AG04449 (cell line): ENCODE data around the gene EXD3.

Experiments used
- CTCF ChIA-PET: fragments of 350-600 bp; formaldehyde crosslinking; extraction: SDS; loops from one replicate; lab custom pipeline; 2021; ENCODE audit warnings: antibody characterized with exemption; lab: Yijun Ruan, JAX
- POLR2A ChIA-PET: fragments of 400-600, 350-600 bp; formaldehyde crosslinking; extraction: SDS; loops from one replicate; lab custom pipeline; 2020; ENCODE audit warnings: antibody characterized with exemption, inconsistent platforms; lab: Yijun Ruan, JAX
- DNase-seq: peaks from one replicate; pipeline ENCODE4 v3.0.0-alpha.2; 2010; ENCODE audit warnings: low read depth, low spot score
- H3K4me3 ChIP-seq: 2 replicates; pipeline ENCODE4 v1.5.1; 2011; ENCODE audit warnings: low read depth, mild to moderate bottlenecking, control low read depth, low read length
- CTCF ChIP-seq: IDR thresholded peaks from one replicate; pipeline ENCODE4 v1.5.1; 2011; ENCODE audit warnings: mild to moderate bottlenecking, moderate library complexity, low read length, control low read depth, inconsistent platforms; ENCODE audit not compliant: insufficient read depth; ENCODE audit errors: missing control alignments

EXD3 gene

GRCh38 chr9:137458194-137459151 lies 35.5 kb upstream of the EXD3 start:
- DNase-seq: no peak

GRCh38 chr9:137457406-137458193 lies 34.6 kb upstream of the EXD3 start:
- H3K4me3 ChIP-seq: peak overlapping the region; percentile 70
- TF ChIP-seq CTCF: no peak
- DNase-seq: no peak
- POLR2A ChIA-PET: interaction anchor here (1.1 kb wide), 1 partner anchor 34 kb away, joined by 3 read pairs; the partner anchor contains the start of genes EXD3 and NOXA1
- CTCF ChIA-PET: interaction anchor here (0.8 to 5.3 kb wide), 5 partner anchors 10 to 77 kb away, joined by 3 to 25 read pairs (median 3); partner anchors contain the start of genes EXD3 and NOXA1

More at GRCh38 chr9:137458194-137459151, 35.5 kb upstream of the EXD3 start:
- POLR2A ChIA-PET: interaction anchor here (1.0 kb wide), 1 partner anchor 94 kb away, joined by 4 read pairs; no protein-coding TSS in a partner anchor
- CTCF ChIA-PET: interaction anchor here (0.8 to 1.0 kb wide), 2 partner anchors 11 to 14 kb away, joined by 3 read pairs; no protein-coding TSS in a partner anchor
- H3K4me3 ChIP-seq: peak overlapping the region; percentile 70
- TF ChIP-seq CTCF: no peak

GRCh38 chr9:137456864-137457405 lies 34.0 kb upstream of the EXD3 start:
- no peak for TF ChIP-seq CTCF
- DNase-seq: no peak
- POLR2A ChIA-PET: interaction anchor here (1.1 kb wide), 1 partner anchor 34 kb away, joined by 3 read pairs; the partner anchor contains the start of genes EXD3 and NOXA1
- H3K4me3 ChIP-seq: peak overlapping the region; percentile 15
- CTCF ChIA-PET: interaction anchor here (0.9 to 5.3 kb wide), 4 partner anchors 10 to 78 kb away, joined by 3 to 25 read pairs (median 4); partner anchors contain the start of genes EXD3 and NOXA1

GRCh38 chr9:137456061-137456863 lies 33.3 kb upstream of the EXD3 start:
- DNase-seq: no peak
- POLR2A ChIA-PET: interaction anchor here (1.1 kb wide), 1 partner anchor 33 kb away, joined by 3 read pairs; the partner anchor contains the start of genes EXD3 and NOXA1
- peak overlapping the region; percentile 15; the same call in 1 of the 2 replicates for H3K4me3 ChIP-seq
- CTCF ChIA-PET: interaction anchor here (1.1 to 5.3 kb wide), 3 partner anchors 11 to 78 kb away, joined by 3 to 25 read pairs (median 4); partner anchors contain the start of genes EXD3 and NOXA1
- no peak for TF ChIP-seq CTCF

- CTCF ChIA-PET: interaction anchor here (1.0 to 5.3 kb wide), 3 partner anchors 9 to 31 kb away, joined by 3 to 25 read pairs (median 13); partner anchors contain the start of genes EXD3 and NOXA1
- TF ChIP-seq CTCF: no peak
- H3K4me3 ChIP-seq: no peak overlapping the region
- POLR2A ChIA-PET: no interaction called here
- no peak for DNase-seq
Measured at GRCh38 chr9:137455359-137455991, 32.5 kb upstream of the EXD3 start.
